GM12878 (cell line): ENCODE data around the gene LBR. TPM values are rescaled to one million over a fixed set of nuclear protein-coding genes. Genes with fewer than 3 reads are reported as not detected.

Experiments
- ATAC-seq: fragments of 200-7000 bp; cut with Tn5 transposase; 3 replicates; pipeline ENCODE4 v1.9.1; 2020; ENCODE audit warnings: mild to moderate bottlenecking, moderate library complexity
- BruUV-seq: library from RNA; stranded (reverse); fragments of 400-500 nt; replicated peaks from 2 replicates; lab custom pipeline; 2021; lab: Mats Ljungman, UMichigan
- CTCF ChIA-PET: fragments of 300-600 bp; sonication (Branson Sonifier 250); formaldehyde crosslinking; extraction: SDS; loops from one replicate; lab custom pipeline; 2021; ENCODE audit warnings: inconsistent platforms; lab: Yijun Ruan, JAX
- POLR2A ChIA-PET: fragments of 350-600 bp; formaldehyde crosslinking; extraction: SDS; loops from one replicate; lab custom pipeline; 2021; ENCODE audit warnings: inconsistent platforms; lab: Charles Lee
- RAD21 ChIA-PET: fragments of 300-600 bp; sonication (Branson Sonifier 250); formaldehyde crosslinking; loops from one replicate; lab custom pipeline; 2023; ENCODE audit warnings: antibody characterized with exemption; ENCODE audit not compliant: unreplicated experiment; lab: Charles Lee
- SMC1A ChIA-PET: fragments of 300-600 bp; sonication (Branson Sonifier 250); formaldehyde crosslinking; loops from one replicate; lab custom pipeline; 2023; ENCODE audit not compliant: unreplicated experiment, uncharacterized antibody; lab: Charles Lee
- DNase-seq: peaks from one replicate; pipeline ENCODE4 v3.0.0-alpha.2; 2011; ENCODE audit warnings: low read depth, low spot score
- FAIRE-seq: peaks from 3 replicates; lab custom pipeline; 2011; peaks lifted over from hg19 to GRCh38; lab: Jason Lieb, UNC
- H2AFZ ChIP-seq: 2 replicates; pipeline ENCODE4 v1.6.0; 2011; ENCODE audit warnings: low read depth, low read length, control low read depth; ENCODE audit not compliant: control insufficient read depth
- H3K27ac ChIP-seq: 2 replicates; pipeline ENCODE4 v1.5.1; 2011; ENCODE audit warnings: control low read depth; ENCODE audit not compliant: control insufficient read depth, insufficient read depth
- H3K27me3 ChIP-seq, 2 experiments: replicated peaks in 1 of 2; 2 replicates each; pipeline versions ENCODE4 v1.6.0 to v1.6.1; 2011; ENCODE audit warnings: low read length in 1 of 2; ENCODE audit not compliant: control insufficient read depth in 2 of 2, insufficient read depth in 2 of 2
- H3K36me3 ChIP-seq, 2 experiments: 2 replicates each; pipeline ENCODE4 v1.5.1; 2011; ENCODE audit warnings: low read length in 1 of 2; ENCODE audit not compliant: control insufficient read depth in 2 of 2, insufficient read depth in 2 of 2
- H3K4me1 ChIP-seq: 2 replicates; pipeline ENCODE4 v1.6.1; 2011; ENCODE audit warnings: mild to moderate bottlenecking, low read length, moderate library complexity, mixed read lengths; ENCODE audit not compliant: control insufficient read depth, insufficient read depth
- H3K4me2 ChIP-seq: 2 replicates; pipeline ENCODE4 v1.6.0; 2011; ENCODE audit warnings: control low read depth; ENCODE audit not compliant: control insufficient read depth, insufficient read depth
- H3K4me3 ChIP-seq: fragments of 200-600 bp; sonication (generic); 2 replicates; pipeline ENCODE4 v1.5.1; 2016
- H3K79me2 ChIP-seq: 2 replicates; pipeline ENCODE4 v1.6.0; 2011; ENCODE audit warnings: low read length; ENCODE audit not compliant: control insufficient read depth, insufficient read depth
- H3K9ac ChIP-seq: 2 replicates; pipeline ENCODE4 v1.8.0; 2011; ENCODE audit warnings: low read length, control low read depth, mixed read lengths; ENCODE audit not compliant: control insufficient read depth, insufficient read depth
- H3K9me3 ChIP-seq: replicated peaks from 3 replicates; pipeline ENCODE4 v1.5.1; 2011; ENCODE audit warnings: mild to moderate bottlenecking, low read length; ENCODE audit not compliant: control insufficient read depth, insufficient read depth
- H4K20me1 ChIP-seq: 2 replicates; pipeline ENCODE4 v1.6.0; 2011; ENCODE audit not compliant: control insufficient read depth, insufficient read depth
- DPF2 ChIP-seq: fragments of 450-650 bp; IDR thresholded peaks from 2 replicates; pipeline ENCODE4 v1.6.1; 2017; ENCODE audit warnings: mild to moderate bottlenecking
- E2F8 ChIP-seq: fragments of 450-650 bp; IDR thresholded peaks from 2 replicates; pipeline ENCODE4 v1.6.1; 2018; ENCODE audit warnings: mild to moderate bottlenecking, low read depth, moderate library complexity; ENCODE audit not compliant: partially characterized antibody
- HSF1 ChIP-seq: fragments of 150-350 bp; IDR thresholded peaks from 2 replicates; pipeline ENCODE4 v1.6.1; 2014; ENCODE audit warnings: mild to moderate bottlenecking, low read depth, low read length
- RB1 ChIP-seq: fragments of 450-650 bp; formaldehyde crosslinking; IDR thresholded peaks from 2 replicates; pipeline ENCODE4 v1.6.1; 2017; ENCODE audit warnings: mild to moderate bottlenecking, borderline replicate concordance
- RBBP5 ChIP-seq: fragments of 200-600 bp; sonication (generic); conservative IDR thresholded peaks from 2 replicates; pipeline ENCODE4 v1.6.1; 2016
- ZNF217 ChIP-seq: fragments of 450-650 bp; IDR thresholded peaks from 2 replicates; pipeline ENCODE4 v1.6.1; 2017; ENCODE audit warnings: antibody characterized with exemption, mild to moderate bottlenecking
- ZNF592 ChIP-seq: fragments of 450-650 bp; IDR thresholded peaks from 2 replicates; pipeline ENCODE4 v1.6.1; 2017; ENCODE audit warnings: mild to moderate bottlenecking, moderate library complexity
- WGBS: methylation state at CpG from one replicate; pipeline ENCODE4 v1.1.6; 2016; ENCODE audit warnings: low lambda C conversion rate; ENCODE audit not compliant: insufficient replicate concordance, insufficient coverage; ENCODE audit errors: missing lambda C conversion rate; 5-methylcytosine and 5-hydroxymethylcytosine counted together
- in situ Hi-C: fragments of 300-500 bp; cut with MboI; formaldehyde crosslinking; loops from 9 replicates; pipeline ENCODE4 v1.14.3; 2018; ENCODE audit warnings: mixed read lengths
- intact Hi-C: fragments of 100-400 bp; cut with micrococcal nuclease; formaldehyde crosslinking; loops from one replicate; pipeline ENCODE4 v1.14.2; 2022; ENCODE audit not compliant: unreplicated experiment
- polyA plus RNA-seq, 11 experiments: library from polyadenylated mRNA; depleted of rRNA in 4 of 11; unstranded in 6 of 11; stranded (reverse) in 5 of 11; fragments of >200 nt; fragmentation: Nextera tagmentation in 4 of 11; fragmentation: Illumina TruSeq in 1 of 11; extraction: Ambion mirVana in 4 of 11; extraction: Trizol in 1 of 11; gene quantifications; 1 replicate in 1 of 11; 2 replicates in 10 of 11; pipeline versions ENCODE4 v1.2.1 to v1.2.3, GENCODE V29; 2011 to 2016; ENCODE audit warnings: inconsistent platforms in 2 of 11, missing spikeins in 2 of 11, low read depth in 1 of 11
- total RNA-seq, 4 experiments: library from RNA; depleted of rRNA in 3 of 4; stranded (reverse); fragments of >200 nt in 3 of 4; fragmentation: Illumina TruSeq in 1 of 4; extraction: Trizol in 1 of 4; gene quantifications; 2 replicates each; pipeline versions ENCODE4 v1.2.1 to v1.2.3, GENCODE V29; 2013 to 2021

The LBR gene
- total and polyA plus RNA-seq, 10 of the 15 experiments (the other 5 are each of a cell fraction or from before 2014, with no cell fraction given) = 81.8 to 178 (median 114) TPM

GRCh38 chr1:225431081-225431863 is 3.4 kb upstream of the LBR start:
- ATAC-seq = no peak
- 90% methylated on average over 36 of the region's 36 CpGs for WGBS
- no peak for FAIRE-seq
- H3K79me2 ChIP-seq = peaks cover 16% of the 10 kb centered on the region
- no peaks in the 10 kb centered on the region for H3K36me3 ChIP-seq
- ChIA-PET SMC1A (interaction anchor here (1.8 to 8.1 kb wide), 2 partner anchors 9 to 12 kb away, joined by 6 to 108 read pairs; no protein-coding TSS in a partner anchor), CTCF (interaction anchor here (6.9 kb wide), 1 partner anchor 10 kb away, joined by 53 read pairs; no protein-coding TSS in a partner anchor), POLR2A (interaction anchor here (0.6 to 1.3 kb wide), 3 partner anchors 9 to 1167 kb away, joined by 3 to 6 read pairs (median 4); no protein-coding TSS in a partner anchor), RAD21 (interaction anchor here (2.0 kb wide), 1 partner anchor 14 kb away, joined by 4 read pairs; no protein-coding TSS in a partner anchor)
- DNase-seq = no peak
- no peak overlapping the region for H3K27ac ChIP-seq
- H3K4me1 ChIP-seq = peaks cover 10% of the 10 kb centered on the region
- no TSS peak for BruUV-seq
- no peak overlapping the region for H3K4me3 ChIP-seq
- no peaks in the 10 kb centered on the region; the same call in 2 of the 3 replicates for H3K9me3 ChIP-seq
- H2AFZ ChIP-seq = no peak overlapping the region
- in situ Hi-C loops = no loop called here
- no peaks in the 10 kb centered on the region for H4K20me1 ChIP-seq
- no peak overlapping the region for H3K9ac ChIP-seq
- TF ChIP-seq E2F8 = no peak
- TF ChIP-seq ZNF217 = no peak
- TF ChIP-seq HSF1 = no peak
- no peak for TF ChIP-seq RBBP5
- TF ChIP-seq DPF2 = no peak
- TF ChIP-seq ZNF592 = no peak
- no peak for TF ChIP-seq RB1
- H3K27me3 ChIP-seq = no peaks in the 10 kb centered on the region
- intact Hi-C loops = no loop called here
- H3K4me2 ChIP-seq = no peak overlapping the region
